Spleen (tissue), 7 donors: ENCODE data around the gene MSI2.

ENCODE experiments used
- POLR2AphosphoS5 ChIP-seq, 3 donors: sonication (generic); formaldehyde crosslinking; IDR thresholded peaks; one replicate each; pipeline ENCODE4 v1.5.1; 2017; ENCODE audit warnings: antibody characterized with exemption in 3 of 3
- TF ChIP-seq, protein P1 (sequence below), 11 experiments: fragments of 200-600 bp in 7 of 11; fragments of 450-650 bp in 4 of 11; sonication (generic) in 4 of 11; IDR thresholded peaks in 8 of 11; conservative IDR thresholded peaks in 3 of 11; 1 replicate in 7 of 11; 2 replicates in 4 of 11; pipeline versions ENCODE4 v1.4.0 to v1.8.0; 2016 to 2021; ENCODE audit warnings: antibody characterized with exemption in 11 of 11, inconsistent platforms in 4 of 11, mild to moderate bottlenecking in 1 of 11
- donor health status: DM: no; HTN: no; CAD: no; lungs with moderate emphysema.
- donor health status: DM: no; HTN: no; CAD: no.
- donor health status: DM: no; HTN: no; CAD: no.

DNA sequence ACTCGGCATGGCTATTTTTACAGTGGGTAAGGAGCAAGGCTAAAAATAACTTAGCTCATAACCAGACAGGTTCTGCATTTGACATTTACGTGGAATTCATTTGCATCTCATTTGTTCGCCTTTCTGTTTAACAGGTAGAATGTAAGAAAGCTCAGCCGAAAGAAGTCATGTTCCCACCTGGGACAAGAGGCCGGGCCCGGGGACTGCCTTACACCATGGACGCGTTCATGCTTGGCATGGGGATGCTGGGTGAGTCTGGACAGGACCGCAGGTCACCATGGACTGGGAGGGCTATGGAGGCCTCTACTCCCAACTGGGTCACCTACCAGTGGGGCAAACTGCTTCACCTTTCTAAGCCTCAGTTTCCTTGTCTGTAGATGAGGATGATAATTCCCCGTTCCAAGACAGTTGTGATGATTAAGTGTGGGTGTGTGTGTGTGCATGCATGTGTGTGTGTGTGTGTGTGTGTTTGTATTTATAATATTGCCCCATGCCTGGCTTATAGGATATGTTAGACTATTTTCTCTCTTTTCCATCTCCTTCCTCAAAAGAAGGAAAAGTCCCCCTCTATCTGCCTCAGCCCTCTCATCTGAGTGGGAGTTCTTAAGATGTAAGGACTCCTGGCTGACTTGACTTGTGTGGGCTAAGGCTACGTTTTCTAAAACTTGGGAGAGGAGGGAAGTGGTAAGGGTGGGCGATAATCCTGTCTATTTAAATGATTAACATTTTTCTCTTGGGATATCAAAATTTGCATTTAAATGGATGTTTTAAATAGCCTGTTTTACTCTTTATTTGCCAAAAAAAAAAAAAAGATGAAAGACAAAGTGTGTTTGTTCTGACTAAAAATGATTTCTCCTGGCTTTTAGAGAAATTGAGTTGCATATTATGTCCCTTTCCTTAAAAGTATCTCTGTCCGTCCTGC, 359.8 kb downstream of the MSI2 start:
- TF ChIP-seq, protein P1, sequence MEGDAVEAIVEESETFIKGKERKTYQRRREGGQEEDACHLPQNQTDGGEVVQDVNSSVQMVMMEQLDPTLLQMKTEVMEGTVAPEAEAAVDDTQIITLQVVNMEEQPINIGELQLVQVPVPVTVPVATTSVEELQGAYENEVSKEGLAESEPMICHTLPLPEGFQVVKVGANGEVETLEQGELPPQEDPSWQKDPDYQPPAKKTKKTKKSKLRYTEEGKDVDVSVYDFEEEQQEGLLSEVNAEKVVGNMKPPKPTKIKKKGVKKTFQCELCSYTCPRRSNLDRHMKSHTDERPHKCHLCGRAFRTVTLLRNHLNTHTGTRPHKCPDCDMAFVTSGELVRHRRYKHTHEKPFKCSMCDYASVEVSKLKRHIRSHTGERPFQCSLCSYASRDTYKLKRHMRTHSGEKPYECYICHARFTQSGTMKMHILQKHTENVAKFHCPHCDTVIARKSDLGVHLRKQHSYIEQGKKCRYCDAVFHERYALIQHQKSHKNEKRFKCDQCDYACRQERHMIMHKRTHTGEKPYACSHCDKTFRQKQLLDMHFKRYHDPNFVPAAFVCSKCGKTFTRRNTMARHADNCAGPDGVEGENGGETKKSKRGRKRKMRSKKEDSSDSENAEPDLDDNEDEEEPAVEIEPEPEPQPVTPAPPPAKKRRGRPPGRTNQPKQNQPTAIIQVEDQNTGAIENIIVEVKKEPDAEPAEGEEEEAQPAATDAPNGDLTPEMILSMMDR (IDR thresholded peaks at IDR 0.05 in 8 of 11, conservative IDR thresholded peaks at IDR 0.05 in 3 of 11): no peak
- TF ChIP-seq POLR2AphosphoS5 (IDR thresholded peaks at IDR 0.05): no peak
